GF-D8 (cell line): ENCODE results near the gene NCKAP5L.
A peak's percentile ranks its signal among the peaks of the same experiment; 100 is the strongest.
"Not testable (repeated sequence)": the region's sequence is repeated elsewhere in the genome, so short reads cannot be mapped to it uniquely, and the experiment has no call there.

Experiments used
- DNase-seq: peaks from one replicate; lab custom pipeline; 2025; lab: John Stamatoyannopoulos, UW

Gene NCKAP5L

GRCh38 chr12:49828133-49829091 lies at the start of gene NCKAP5L:
NCKAP5L (minus strand) TSS chr12:49828413; CDS start chr12:49804044, 24,369 bp downstream.
- DNase-seq: peak; percentile 87

GRCh38 chr12:49877066-49877465 lies 48.9 kb upstream of the NCKAP5L start:
- DNase-seq: no peak

GRCh38 chr12:49876070-49876469 lies 47.9 kb upstream of the NCKAP5L start:
- DNase-seq: no peak

- no peak for DNase-seq
Observed at GRCh38 chr12:49875115-49875720, 47.0 kb upstream of the NCKAP5L start.

- no peak for DNase-seq
Observed at GRCh38 chr12:49874142-49874897, 46.1 kb upstream of the NCKAP5L start.

- DNase-seq: no peak
Observed at GRCh38 chr12:49873361-49873934, 45.2 kb upstream of the NCKAP5L start.

GRCh38 chr12:49872781-49873181 lies 44.6 kb upstream of the NCKAP5L start:
- DNase-seq: no peak

GRCh38 chr12:49872381-49872780 lies 44.2 kb upstream of the NCKAP5L start:
- no peak for DNase-seq

GRCh38 chr12:49871811-49872251 lies 43.6 kb upstream of the NCKAP5L start:
- not testable (repeated sequence) for DNase-seq

GRCh38 chr12:49871263-49871561 lies 43.0 kb upstream of the NCKAP5L start:
- DNase-seq: no peak

GRCh38 chr12:49870501-49871262 lies 42.5 kb upstream of the NCKAP5L start:
- no peak for DNase-seq

GRCh38 chr12:49869816-49870500 lies 41.7 kb upstream of the NCKAP5L start:
- no peak for DNase-seq

GRCh38 chr12:49868952-49869815 lies 41.0 kb upstream of the NCKAP5L start:
- peak; percentile 95 for DNase-seq

- no peak for DNase-seq
Observed at GRCh38 chr12:49868449-49868848, 40.2 kb upstream of the NCKAP5L start.

- no peak for DNase-seq
Observed at GRCh38 chr12:49867570-49868341, 39.5 kb upstream of the NCKAP5L start.

GRCh38 chr12:49866859-49867569 lies 38.8 kb upstream of the NCKAP5L start:
- DNase-seq: no peak

- DNase-seq: no peak
Observed at GRCh38 chr12:49865782-49866135, 37.5 kb upstream of the NCKAP5L start.

GRCh38 chr12:49865109-49865781 lies 37.0 kb upstream of the NCKAP5L start:
- DNase-seq: no peak
